SK-N-MC (cell line): ENCODE data around the gene AFF3.

Experiments
- EZH2 ChIP-seq: fragments of 200-600 bp; sonication (generic); IDR thresholded peaks from one replicate; pipeline ENCODE4 v1.6.1; 2017; ENCODE audit warnings: antibody characterized with exemption
- POLR2AphosphoS5 ChIP-seq: IDR thresholded peaks from 2 replicates; pipeline ENCODE4 v1.6.1; 2012; ENCODE audit warnings: mild to moderate bottlenecking, low read depth, low read length, borderline replicate concordance

DNA sequence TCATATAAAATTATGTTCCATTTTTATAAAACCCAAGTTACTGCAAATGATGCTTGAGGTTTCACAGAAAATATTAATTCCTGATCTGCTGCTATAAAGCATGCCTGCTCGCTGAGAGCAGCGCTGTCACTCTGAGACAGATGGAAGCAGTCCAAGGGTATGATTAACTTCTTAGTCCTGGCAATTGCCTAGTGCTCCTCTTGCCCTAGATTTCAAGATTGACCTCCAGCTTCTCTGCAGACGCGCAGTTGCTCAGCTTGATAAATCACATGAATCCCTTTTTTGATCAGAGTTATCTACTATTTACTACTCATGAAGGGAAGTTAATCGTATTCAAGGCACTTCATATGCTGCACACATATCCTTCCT is 498.0 kb downstream of the AFF3 start:
- TF ChIP-seq POLR2AphosphoS5 (no peak), EZH2 (no peak)
